ENCODE measurements around the gene LSR.

Gene LSR, protein sequence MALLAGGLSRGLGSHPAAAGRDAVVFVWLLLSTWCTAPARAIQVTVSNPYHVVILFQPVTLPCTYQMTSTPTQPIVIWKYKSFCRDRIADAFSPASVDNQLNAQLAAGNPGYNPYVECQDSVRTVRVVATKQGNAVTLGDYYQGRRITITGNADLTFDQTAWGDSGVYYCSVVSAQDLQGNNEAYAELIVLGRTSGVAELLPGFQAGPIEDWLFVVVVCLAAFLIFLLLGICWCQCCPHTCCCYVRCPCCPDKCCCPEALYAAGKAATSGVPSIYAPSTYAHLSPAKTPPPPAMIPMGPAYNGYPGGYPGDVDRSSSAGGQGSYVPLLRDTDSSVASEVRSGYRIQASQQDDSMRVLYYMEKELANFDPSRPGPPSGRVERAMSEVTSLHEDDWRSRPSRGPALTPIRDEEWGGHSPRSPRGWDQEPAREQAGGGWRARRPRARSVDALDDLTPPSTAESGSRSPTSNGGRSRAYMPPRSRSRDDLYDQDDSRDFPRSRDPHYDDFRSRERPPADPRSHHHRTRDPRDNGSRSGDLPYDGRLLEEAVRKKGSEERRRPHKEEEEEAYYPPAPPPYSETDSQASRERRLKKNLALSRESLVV

GRCh38 chr19:35248310-35249145 lies at the start of gene LSR:
Gene LSR (plus strand): TSS chr19:35249002. CDS start chr19:35249023, 21 bp downstream.
- no peak within 1 kb of the TSS for H3K4me3 ChIP-seq (ENCODE audit: low read depth, low read length)
- TF ChIP-seq, protein P1, sequence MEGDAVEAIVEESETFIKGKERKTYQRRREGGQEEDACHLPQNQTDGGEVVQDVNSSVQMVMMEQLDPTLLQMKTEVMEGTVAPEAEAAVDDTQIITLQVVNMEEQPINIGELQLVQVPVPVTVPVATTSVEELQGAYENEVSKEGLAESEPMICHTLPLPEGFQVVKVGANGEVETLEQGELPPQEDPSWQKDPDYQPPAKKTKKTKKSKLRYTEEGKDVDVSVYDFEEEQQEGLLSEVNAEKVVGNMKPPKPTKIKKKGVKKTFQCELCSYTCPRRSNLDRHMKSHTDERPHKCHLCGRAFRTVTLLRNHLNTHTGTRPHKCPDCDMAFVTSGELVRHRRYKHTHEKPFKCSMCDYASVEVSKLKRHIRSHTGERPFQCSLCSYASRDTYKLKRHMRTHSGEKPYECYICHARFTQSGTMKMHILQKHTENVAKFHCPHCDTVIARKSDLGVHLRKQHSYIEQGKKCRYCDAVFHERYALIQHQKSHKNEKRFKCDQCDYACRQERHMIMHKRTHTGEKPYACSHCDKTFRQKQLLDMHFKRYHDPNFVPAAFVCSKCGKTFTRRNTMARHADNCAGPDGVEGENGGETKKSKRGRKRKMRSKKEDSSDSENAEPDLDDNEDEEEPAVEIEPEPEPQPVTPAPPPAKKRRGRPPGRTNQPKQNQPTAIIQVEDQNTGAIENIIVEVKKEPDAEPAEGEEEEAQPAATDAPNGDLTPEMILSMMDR (IDR thresholded peaks at IDR 0.05; ENCODE audit: low read depth, low read length) = no peak

- TF ChIP-seq, protein P1 (IDR thresholded peaks at IDR 0.05; ENCODE audit: low read depth, low read length) = no peak
- H3K4me3 ChIP-seq (ENCODE audit: low read depth, low read length) = no peak overlapping the region
These were observed 49.3 kb upstream of the LSR start for GRCh38 chr19:35199481-35199880.

- TF ChIP-seq, protein P1 (IDR thresholded peaks at IDR 0.05; ENCODE audit: low read depth, low read length) = no peak
- H3K4me3 ChIP-seq (ENCODE audit: low read depth, low read length) = no peak overlapping the region
These were observed 45.8 kb upstream of the LSR start for GRCh38 chr19:35202722-35203688.

GRCh38 chr19:35204799-35205732 lies 43.7 kb upstream of the LSR start:
- TF ChIP-seq, protein P1 (IDR thresholded peaks at IDR 0.05; ENCODE audit: low read depth, low read length) = no peak
- H3K4me3 ChIP-seq (ENCODE audit: low read depth, low read length) = no peak overlapping the region

DNA sequence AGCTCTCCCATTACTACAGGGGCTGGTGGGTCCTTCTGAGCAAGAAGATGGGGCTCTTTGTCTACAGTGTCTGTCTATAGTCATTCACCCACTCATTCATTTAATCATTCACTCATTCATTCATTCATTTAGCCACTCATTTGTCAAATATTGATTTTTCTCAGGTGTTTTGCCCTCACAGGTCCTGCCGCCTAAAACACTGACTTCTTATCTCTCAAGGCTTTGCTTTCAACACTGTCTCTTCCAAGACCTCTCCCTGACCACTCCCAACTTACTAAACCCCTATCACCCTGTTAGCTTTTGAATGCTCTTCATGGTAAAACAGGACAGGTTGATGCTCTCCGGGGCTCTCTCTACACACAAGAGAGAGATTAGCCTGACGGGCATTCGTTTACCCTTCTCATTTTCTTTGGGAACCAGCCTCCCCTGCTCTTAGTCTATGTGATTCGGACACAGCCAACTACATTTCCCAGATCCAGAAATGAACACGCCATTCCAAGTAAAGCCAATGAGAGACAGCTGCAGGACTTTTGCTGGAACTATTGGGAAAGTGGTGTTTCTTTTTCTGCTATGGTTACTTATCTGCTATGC lies 43.0 kb upstream of the LSR start:
- no peak overlapping the region for H3K4me3 ChIP-seq (ENCODE audit: low read depth, low read length)
- TF ChIP-seq, protein P1 (IDR thresholded peaks at IDR 0.05; ENCODE audit: low read depth, low read length) = no peak

Data from WI38 (cell line).